GM21825 (cell line): ENCODE measurements around the gene TFF3.
"Not testable (repeated sequence)": the region's sequence is repeated elsewhere in the genome, so short reads cannot be mapped to it uniquely, and the experiment has no call there.

ENCODE experiments used
- ATAC-seq: cut with Tn5 transposase; IDR thresholded peaks from one replicate; pipeline ENCODE4 v1.9.1; 2021; ENCODE audit warnings: mild to moderate bottlenecking, moderate library complexity; ENCODE audit not compliant: unreplicated experiment

The TFF3 gene

DNA sequence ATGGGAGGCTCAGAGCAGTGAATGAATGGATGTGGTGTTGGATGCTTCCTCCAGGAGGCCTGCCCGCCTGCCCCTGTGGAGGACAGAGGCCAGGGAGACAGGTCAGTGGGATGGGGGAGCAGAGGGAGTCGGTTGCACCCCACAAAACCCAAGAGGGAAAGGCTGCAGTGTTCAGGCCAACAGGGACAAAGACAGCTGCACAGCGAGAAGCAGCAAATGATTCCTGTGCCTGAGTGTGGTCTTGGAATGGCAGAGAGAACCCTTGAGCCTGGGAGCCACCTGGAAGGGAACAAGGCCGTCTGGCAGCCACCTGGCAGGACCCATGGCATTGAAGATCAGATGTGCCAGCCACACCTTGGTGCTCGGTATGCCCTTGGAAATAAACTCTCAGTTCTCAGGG is 8.1 kb downstream of the TFF3 start:
- no peak for ATAC-seq

DNA sequence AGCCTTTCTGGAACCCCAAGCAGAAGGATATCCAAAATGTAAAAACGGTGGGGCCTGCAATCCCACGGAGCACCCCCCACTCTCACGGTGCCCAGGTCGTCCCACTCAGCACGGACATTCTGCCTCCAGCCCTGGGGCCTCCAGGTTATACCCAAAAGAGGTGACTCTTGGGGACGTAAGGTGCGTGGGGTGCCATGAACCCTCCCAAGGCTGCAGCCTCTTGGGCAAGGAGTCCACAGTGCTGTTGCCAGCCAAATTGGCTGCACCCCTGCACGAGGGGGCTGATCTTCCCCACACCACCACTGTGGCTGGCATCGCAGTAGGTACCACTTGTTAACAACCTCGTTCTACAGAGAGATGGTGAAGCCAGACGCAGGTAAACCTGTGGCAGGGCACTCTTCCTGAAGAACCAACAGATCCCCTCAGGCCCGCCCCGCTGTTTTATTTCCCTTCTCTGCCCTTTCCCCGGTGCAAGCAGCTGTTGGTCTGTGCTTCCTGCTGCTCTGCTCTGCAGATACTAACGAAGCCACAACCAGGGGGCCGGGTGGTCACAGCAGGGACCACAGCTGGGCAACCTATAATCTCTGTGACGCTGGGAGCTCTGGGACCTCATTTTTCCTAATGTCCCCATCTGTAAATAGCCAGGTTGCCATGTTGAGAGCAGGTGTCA is 8.7 kb downstream of the TFF3 start:
- ATAC-seq: no peak

DNA sequence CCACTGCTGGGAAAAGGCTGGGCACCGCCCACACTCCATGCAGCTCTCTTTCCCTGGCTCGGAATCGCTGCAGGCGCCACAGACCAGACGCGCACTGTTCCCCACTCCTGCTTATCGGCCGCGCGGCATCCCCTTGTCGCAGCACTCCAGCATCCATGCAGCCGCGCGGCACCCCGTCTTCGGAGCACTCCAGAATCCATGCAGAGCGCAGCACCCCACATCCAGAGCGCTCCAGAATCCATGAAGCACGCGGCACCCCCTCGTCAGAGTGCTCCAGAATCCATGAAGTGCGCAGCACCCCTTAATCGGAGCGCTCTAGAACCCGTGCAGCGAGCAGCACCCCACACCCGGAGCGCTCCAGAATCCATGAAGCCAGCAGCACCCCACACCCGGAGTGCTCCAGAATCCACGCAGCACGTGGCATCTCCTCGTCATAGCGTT is 9.5 kb downstream of the TFF3 start:
- no peak for ATAC-seq

DNA sequence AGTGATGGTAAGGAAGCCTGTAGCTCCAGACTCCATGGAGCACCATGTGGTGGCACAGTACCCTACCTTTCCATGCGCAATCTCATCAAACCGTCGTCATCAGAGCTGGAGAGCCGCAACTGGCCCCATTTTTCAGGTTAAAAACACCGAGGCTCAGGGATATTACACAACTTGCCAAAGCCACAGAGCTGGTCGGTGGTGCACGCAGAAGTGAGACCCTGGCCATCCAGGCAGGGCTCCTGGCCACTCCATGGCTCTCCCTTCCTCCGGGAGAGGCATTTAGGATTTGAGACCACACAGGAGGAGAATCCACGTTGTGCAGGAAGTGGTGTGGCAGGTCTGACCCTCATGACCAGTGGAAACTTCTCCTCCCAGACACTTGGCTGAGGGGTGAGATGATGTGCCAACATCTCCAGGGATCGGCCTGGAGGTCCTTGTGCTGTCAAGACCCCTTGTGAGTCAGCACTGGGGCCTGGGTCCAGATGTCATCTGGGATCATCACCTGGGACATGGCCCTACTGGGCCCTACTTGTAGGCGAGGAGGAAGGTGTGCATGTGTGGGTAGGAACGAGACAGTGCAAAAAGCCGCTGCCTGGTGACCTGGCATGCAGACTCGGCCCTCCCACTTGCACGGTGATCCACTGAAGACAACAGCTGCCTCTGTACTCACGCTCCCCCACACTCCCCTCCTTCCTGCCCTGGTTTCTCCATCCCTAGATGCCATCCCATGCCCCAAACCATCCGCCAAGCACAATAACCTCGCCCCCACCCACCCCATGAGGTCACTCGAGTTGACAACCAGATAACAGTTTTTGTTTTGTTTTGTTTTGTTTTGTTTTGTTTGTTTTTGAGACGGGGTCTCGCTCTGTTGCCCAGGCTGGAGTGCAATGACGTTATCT is 10.4 kb downstream of the TFF3 start:
- no peak for ATAC-seq

DNA sequence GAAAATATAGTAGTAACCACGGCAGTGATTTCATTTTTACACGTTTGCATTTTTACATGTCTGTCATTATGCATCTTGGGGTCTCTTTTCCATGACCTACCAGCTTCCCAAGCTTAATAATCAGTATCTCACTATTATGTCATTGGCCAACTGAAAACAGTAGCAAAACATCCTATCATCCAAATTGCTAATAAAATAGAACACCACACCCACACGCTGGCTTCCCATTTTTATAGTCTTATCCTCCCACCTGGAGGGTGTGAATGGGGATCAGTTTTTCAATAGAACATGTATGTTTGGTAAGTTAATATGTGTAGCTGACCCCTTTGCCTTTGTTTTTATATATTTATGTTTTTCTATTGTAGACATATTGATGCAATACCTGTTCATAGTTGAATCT is 11.8 kb downstream of the TFF3 start:
- no peak for ATAC-seq

DNA sequence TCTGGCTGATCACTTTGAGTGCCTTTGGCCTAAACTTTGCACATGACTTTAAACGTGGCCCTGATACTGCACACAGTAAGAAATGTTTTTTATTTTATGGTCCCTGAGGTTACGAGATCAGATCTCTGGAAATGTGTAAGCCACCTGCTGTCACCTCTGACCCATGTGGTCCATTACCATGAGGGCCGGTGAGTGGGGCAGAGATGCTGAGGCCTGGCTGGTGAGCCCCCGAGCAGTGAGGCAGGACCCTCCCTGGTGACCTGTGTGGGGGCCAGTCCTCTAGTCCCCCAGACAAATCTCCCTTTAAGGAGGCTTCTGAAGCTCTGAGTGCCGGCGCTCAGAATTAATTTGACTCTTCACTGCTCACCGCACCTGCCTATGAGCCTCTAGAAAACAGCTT is 12.4 kb downstream of the TFF3 start:
- no peak for ATAC-seq

DNA sequence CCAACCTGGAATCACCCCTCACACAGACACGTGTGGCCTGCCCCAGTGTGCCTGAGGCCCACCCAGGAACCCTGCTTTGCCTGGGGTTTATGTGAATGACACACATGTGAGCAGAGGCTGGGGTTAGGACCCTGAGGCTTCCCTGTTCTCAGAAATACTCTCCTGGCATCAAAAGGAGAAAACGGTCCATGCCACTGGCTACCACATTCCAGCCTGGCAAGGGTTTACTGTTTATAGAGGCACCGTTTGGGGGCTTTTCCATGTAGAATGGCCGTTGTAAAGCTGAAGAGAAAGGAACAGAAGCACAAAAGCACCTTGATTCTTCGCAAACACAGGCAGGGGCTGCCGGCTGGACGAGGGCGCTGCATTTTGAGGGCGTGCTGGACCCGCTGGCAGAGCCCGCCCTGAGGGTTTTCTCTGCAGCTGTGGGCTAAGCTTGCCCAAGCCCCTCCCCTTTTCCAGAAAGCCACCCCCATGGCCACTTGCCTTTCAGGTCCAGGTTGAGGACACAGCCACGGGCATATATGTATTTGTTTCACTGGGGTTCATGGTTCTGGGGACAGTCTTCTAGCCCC is 13.0 kb downstream of the TFF3 start:
- no peak for ATAC-seq

DNA sequence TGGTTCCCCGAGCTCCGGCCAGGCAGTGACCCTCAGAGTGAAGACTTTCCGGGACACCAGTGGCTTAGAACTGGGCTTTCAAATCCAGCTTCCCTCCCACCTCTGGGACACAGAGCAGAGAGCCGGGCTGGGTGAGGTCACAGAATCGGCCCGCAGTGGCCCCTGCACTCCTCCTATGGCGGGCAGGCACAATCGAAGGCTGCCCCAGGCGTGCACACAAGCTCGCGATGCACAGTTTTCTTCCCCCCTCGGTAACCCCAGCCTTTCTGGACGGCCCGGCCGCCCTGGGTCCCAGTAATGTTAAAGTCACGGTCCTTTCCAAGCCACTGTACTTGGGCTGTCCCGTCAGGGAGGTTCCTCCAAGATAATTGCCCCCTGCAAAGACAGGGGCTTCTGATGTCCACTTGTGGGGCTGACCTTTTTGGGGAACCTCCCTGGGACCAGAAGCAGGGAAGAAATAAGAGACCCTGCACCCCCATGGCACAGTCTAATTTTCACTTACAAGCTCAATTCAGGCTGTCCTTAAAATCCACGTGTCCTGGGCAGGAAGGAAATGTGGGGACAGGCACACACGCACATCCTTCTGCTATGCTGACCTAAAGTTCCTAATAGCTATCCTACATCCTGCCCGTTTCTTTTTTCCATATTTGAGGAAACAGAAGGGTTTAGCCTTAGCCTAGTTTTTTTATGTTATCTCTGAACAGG is 13.7 kb downstream of the TFF3 start:
- ATAC-seq: no peak

DNA sequence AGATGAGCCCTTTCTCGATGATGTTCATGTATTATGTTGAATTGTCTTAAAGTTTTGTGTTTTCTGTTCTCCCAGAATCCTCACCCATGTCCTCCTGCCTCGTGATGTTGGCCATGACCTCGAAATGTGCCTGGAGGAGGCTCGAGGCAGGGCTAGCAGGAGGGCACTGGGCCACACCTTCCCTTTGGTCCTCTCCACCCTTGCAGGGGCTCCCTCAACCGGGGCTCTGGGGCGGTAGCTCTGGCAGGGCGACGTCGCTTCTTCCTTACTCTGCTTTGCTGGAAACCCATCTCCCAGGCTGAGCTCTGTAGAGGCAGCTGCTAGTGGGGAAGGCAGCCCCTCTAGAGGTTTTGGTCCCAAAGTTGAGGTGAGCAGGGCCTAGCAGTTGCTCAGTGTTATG is 14.3 kb downstream of the TFF3 start:
- ATAC-seq: no peak

DNA sequence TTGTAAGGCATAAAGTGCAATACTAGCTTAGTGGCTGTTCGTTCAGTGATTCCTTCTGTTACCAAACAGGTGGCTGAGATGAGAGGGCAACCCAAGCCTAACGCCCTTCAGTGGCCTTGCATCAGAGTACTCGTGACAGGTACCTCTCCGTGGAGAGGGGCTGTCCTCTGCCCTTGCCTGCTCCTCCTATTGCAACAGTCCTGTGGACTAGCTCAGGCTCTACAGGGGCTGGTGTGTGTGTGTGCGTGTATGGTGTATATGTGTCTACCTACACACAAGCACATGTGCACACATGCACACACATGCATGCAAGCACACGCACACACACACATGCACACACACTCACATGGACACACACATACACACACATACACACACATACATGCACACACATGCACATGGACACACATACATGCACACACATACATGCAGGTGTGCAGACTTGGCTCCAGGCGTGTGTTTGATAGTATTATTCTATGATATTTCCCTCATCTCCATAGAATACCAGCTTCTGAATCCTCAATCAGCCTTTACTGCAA is 15.1 kb downstream of the TFF3 start:
- no peak for ATAC-seq

DNA sequence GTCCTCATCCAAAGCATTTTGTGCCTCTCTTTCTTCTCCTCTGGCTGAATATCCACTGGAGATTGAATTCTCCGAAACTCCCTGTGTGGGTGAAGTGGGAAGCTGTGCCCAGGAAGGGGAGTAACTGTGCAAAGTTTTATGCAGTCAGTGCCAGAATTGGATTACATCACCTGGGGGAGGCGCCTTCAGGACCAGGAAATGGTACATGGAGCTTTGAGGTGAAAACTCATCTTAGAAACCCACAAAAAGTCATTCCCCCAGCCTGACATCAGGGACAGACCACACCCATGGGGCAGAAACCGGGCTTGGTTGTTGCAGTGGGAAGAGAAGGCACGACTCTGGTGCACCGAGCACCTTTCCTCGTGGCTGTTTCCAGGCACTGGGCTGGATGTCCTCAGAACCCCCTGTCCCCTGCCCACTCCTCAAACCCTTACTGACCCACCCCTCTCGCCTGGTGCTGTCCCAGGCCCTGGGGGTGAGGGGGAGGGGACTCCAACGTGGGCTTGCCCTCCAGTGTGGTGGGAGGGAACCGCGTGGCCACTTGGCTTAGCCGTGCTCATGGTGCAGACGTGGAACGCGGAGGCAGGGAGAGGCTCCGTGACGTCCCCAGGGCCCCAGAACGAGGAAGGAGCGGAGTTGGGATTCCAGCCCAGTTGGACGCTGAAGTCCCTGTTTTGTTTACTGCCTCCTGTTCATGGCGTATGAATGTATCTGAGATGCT is 15.7 kb downstream of the TFF3 start:
- ATAC-seq: no peak

DNA sequence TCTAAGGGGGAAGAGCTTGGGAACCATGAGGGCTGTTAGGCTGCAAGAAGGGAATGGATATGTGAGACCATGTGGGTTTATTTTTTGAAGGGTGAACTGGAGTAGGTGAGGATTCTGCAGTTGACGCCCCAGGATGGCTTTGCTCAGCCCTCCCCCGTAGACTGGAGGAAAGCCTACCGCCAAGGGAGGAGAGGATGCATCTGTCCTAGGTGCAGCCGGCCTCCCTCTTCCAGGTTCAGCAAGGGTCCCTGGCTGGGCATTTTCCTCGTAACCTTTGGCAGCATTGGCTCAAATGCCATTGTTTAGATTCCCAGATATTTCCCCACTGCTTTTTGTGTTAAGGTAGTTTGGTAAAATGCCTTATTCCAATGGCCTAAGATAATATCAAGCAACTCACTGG is 16.6 kb downstream of the TFF3 start:
- no peak for ATAC-seq

DNA sequence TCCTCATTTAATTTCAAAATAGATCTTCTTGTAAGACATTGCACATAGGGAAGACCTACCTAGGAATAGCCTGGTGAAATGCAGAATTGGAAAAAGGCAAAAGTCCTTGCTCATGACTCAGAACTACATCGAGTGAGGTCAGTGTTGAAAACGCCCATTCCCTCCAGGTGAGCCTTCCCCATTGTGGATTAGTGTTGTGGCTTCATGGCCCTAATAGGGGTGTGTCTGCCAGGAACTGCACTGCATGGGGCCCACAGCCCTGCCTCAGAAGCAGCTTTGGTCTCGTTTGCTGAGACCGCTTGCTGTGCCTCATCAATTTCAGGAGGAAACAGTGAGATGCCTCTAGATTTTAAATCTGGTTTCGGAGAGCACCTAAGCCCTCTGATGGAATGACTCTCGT is 17.0 kb downstream of the TFF3 start:
- ATAC-seq: no peak

DNA sequence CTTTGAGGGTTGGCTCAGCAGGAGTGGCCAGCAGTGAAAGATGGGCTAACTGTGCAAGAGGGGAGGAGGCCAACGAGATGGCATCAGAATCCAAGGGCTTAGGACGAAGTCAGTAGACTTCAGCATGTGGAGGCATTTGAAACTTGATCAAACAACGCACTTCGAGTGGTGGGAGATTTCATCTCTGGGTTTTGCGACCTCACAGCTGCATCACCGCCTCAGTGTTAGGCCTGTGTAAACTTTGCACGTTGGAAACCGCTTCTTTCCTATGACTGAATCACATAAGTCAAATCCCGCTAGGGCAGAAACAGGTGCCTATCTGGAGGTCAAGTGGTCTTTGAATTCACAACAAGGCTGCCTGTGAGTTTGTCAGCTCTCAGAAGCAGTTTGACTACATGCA is 17.8 kb downstream of the TFF3 start:
- no peak for ATAC-seq

DNA sequence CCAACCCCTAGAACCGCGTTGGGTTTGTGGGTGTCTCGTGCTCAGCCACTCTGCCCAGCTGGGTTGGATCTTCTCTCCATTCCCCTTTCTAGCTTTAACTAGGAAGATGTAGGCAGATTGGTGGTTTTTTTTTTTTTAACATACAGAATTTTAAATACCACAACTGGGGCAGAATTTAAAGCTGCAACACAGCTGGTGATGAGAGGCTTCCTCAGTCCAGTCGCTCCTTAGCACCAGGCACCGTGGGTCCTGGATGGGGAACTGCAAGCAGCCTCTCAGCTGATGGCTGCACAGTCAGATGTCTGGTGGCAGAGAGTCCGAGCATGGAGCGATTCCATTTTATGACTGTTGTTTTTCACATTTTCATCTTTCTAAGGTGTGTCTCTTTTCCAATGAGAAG is 18.7 kb downstream of the TFF3 start:
- no peak for ATAC-seq

DNA sequence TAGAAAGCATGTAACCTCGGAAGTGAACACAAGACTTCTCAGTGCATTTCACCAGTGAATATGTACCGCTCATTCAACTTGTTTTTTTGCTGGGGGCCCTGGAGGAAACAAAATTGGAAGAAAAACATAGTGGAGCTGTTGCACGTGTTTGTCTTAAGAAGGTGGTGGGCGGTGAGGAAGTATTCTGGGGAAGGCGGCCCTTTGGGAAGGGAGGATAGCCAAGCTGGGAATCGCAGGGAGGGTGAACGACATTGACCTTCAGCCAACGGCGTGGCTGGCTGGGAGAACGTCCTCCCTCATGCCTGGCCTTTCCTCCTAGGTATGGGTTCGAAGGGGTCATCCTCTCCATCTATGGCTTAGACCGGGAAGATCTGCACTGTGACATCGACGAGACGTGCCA is 19.4 kb downstream of the TFF3 start:
- ATAC-seq: no peak

DNA sequence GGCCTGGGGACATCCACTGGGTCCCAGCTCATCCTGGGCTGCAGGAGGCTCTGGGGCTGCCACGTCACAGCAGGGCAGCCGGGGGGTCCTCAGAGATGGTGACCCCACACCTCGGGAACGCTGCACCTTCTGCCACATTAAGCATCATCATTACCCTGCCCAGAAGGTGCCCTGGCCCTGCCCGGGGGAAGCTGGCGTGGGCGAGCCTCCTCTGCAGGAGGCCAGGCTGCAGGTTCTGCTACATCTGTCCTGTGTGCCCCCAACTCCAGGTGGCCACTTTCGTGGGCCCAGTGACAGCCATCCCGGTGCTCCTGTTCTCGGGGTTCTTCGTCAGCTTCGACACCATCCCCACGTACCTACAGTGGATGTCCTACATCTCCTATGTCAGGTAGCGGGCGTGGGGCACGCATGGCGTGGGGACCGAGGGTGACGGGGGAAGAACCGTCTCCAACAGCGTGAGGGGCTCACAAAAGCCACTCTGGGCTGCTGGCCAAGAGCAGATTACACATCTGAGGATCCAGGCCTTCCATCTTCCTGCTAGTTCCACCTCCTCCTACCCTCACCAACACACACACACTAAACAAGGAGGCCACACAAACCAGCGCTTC is 20.8 kb downstream of the TFF3 start:
- ATAC-seq: no peak

DNA sequence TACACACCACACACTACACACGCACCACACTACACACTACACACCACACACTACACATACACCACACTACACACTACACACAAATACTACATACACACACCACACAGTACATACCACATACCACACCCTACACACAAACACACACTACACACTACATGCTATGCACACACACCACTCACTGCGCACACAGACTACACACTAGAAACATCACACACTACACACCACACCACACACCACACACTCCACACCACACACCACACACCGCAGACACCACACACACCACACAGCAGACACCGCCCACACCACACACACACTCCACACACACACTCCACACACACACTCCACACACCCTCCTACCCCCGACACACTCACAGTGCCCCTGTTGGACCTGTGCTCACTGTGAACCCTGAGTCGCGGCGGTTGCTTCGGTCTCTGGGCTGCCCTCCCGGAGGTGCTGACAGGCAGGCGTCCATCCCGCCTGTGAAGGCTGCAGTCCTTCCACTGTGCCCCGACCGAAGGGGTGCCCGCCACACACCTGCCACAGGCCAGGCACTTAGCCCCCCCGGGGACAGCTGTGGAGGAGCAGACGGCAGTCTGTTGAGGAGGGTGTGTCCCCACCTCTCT is 21.4 kb downstream of the TFF3 start:
- no peak for ATAC-seq

DNA sequence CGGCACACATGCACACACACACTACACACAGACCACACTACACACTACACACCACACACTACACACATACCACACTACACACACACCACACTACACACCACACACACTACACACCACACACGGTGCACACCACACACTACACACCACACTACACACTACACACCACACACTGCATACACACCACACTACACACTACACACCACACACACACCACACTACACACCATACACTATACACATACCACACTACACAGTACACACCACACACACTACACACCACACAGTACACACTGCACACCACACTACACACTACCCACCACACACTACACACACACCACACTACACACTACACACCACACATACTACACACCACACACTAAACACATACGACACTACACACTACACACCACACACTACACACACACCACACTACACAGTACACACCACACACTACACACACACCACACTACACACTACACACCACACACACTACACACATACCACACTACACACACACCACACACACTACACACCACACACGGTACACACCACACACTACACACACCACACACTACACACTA is 22.6 kb downstream of the TFF3 start:
- ATAC-seq: not testable (repeated sequence)
